SH-SY5Y (cell line): ENCODE measurements around the gene CACNA1I.

ENCODE experiments used
- GATA2 ChIP-seq: IDR thresholded peaks from 2 replicates; pipeline ENCODE4 v1.6.1; 2011; ENCODE audit warnings: mild to moderate bottlenecking, low read depth, low read length
- GATA3 ChIP-seq: IDR thresholded peaks from 2 replicates; pipeline ENCODE4 v1.6.1; 2011; ENCODE audit warnings: low read depth, mild to moderate bottlenecking, low read length, moderate library complexity

DNA sequence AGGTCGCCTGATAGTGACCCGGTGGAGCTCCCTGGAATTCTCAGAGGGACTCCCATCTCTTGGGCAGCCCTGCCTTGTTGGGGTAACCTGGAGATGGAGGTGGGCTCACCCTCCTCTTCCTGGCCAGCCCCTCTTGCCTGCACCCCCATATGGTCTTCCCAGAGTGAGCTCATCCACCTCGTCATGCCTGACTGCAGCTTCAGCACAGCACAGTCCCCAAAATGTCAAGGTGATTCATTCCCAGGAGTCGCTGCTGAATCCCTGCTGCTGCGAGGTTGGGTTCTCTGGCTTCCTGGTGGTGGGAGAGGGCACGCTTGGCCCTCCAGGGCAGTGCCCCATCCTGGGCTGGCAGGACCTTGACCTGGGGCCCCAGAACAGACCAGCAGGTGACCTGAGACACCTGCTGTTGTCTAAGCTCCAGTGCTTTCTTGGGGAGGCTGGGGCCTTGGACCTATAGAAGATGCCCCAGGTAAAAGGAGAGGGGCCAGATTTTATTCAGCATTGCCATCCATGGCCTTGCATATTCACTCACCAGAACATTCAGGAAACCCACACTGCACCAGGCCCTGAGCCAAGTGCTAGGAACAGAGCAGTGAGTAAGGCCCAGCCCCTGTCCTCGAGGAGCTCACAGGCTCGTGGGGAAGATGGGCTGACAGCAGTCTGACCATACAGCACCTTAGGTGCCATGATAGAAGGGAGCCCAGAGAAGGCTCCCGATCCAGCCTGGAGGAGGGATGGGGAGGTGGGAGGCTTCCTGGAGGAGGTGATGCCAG lies 72.9 kb downstream of the CACNA1I start:
- TF ChIP-seq GATA2, result no peak
- no peak for TF ChIP-seq GATA3
